HG02571 (cell line): ENCODE data around the gene CCL24.
"Not testable (repeated sequence)": the region's sequence is repeated elsewhere in the genome, so short reads cannot be mapped to it uniquely, and the experiment has no call there.

Experiments
- ATAC-seq: cut with Tn5 transposase; IDR thresholded peaks from one replicate; pipeline ENCODE4 v1.9.1; 2021; ENCODE audit warnings: mild to moderate bottlenecking, moderate library complexity; ENCODE audit not compliant: unreplicated experiment

Gene CCL24

DNA sequence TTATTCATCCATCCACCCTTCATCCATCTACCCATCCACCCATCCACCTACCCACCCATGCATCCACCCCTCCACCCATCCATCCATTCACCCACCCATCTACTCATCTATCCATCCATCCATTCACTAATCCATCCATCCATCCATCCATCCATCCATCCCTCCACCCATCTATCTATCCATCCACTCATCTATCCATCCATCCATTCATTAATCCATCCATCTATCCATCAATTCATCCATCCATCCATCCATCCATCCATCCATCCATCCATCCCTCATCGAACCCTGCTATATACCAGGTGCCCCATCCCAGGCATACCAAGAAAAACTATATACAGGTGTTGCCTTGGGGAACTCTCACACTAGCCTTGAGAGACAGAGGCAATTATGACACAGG, 7.1 kb upstream of the CCL24 start:
- no peak for ATAC-seq

DNA sequence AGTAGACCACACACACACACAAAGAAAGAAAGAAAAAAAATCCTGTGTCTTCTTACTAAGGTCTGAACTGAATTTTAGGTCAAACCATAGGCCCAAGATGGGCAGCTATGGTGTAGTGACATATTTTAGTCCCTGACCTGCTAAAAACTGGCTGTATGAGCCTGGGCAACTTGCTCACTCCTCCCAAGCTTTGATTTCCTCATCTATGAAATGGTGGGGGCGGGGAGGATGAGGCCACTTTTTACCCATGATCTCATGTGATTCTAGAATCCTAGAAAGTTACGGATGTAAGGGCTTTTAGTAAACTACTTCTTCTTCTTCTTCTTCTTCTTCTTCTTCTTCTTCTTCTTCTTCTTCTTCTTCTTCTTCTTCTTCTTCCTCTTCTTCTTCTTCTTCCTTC, 6.1 kb upstream of the CCL24 start:
- no peak for ATAC-seq

DNA sequence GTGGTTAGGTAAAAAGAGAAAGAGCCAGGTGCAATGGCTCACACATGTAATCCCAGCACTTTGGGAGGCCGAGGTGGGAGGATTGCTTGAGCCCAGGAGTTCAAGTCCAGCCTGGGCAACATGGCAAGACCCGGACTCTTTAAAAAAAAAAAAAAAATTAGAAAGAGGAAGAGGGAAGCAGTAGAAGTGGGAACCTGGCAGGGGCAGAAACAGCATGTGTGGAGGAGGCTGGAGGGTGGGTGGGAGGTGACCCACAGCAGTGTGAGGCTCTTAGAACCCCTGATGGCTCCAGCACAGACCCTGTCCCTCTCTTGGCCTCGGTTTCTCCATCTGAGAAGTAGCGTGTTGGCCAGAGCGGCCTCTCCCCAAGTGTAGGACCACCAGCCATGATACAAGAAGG, 4.9 kb upstream of the CCL24 start:
- no peak for ATAC-seq

DNA sequence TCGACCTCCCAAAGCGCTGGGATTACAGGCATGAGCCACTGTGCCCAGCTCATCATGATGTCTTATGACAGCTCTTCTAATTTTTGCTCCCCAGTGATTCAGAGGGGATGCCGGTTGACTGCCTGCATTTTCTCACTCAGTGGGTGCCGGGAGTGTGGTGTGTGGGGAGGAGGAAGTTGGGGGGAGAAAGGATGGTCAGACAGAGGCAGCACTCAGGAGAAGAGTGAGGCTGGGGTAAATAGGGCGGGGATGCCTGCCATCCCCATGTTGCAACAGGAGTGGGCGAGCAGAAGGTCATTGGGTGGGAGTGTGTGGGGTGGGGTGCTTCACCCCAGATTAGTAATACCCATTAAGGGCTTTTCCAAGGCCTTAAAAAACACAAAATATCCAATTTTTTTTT, 3.5 kb upstream of the CCL24 start:
- ATAC-seq, result no peak

DNA sequence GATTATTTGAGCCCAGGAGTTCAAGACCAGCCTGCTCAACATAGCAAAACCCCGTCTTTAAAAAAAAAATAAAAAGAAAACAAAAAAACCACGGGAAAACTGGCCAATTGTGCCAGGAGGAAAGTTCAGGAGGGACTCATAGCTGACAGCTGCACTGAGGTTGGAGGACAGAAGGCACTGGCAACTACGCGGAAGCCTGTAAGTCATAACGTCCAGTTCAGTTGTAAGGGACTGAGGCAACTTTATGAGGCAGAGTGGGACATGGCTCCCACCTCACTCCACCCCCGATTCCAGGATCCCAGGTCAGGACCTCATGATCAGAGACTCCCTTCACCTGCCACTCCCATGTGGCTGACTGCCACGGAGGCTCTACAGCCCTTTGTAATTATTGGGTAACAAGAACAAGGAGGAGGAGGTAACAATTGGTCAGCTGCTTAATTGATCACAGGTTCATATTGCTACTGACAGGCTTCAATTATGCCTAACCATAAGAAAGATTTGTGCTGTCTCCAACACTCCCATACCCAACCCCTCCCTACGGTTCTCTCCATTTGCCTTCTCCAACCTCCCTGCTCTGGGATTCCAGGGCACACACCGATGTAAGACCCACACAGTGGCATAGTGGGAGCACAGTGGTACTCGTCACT, 1.9 kb upstream of the CCL24 start:
- no peak for ATAC-seq

DNA sequence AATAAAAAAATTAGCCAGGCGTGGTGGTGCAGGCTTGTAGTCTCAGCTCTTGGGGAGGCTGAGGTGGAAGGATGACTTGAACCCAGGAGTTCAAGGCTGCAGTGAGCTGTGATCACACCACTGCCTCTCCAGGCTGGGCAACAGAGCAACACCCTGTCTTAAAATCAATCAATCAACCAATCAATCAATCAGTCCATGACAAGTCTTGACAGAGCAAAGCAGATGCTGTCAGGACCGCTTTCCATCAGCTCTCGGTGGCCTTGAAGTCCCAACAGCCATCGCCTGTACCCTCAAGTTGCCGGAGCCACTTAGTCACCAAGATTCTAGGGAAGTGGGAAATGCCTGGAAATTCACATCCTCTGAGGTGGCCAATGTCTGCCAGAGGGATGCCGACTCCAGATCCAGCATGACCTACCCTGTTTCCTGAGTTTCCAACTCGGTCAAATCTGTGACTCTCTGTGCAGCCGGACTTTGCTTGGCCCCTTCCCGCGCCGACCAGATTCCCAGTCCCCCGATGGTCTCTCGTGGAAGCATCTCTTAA, 871 bp upstream of the CCL24 start:
- ATAC-seq, result no peak

DNA sequence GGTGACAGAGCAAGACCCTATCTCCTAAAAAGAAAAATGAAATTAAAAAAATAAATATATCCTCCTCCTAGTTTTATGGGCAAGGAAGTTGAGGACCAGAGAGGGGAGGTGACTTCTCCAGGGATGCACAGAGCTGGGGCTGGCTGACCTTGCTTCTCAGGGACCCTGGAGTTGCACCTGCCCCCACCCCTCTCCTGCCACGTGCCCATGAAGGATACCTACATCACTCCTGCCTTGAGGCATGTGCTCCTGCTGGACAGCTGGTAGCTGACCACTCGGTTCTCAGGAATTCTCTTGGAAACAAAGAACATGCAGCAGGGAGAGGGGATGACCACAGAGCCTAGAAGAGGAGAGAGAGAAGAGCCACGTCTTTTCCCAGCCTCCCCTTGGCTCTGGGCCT, 522 bp downstream of the CCL24 start:
- no peak for ATAC-seq

DNA sequence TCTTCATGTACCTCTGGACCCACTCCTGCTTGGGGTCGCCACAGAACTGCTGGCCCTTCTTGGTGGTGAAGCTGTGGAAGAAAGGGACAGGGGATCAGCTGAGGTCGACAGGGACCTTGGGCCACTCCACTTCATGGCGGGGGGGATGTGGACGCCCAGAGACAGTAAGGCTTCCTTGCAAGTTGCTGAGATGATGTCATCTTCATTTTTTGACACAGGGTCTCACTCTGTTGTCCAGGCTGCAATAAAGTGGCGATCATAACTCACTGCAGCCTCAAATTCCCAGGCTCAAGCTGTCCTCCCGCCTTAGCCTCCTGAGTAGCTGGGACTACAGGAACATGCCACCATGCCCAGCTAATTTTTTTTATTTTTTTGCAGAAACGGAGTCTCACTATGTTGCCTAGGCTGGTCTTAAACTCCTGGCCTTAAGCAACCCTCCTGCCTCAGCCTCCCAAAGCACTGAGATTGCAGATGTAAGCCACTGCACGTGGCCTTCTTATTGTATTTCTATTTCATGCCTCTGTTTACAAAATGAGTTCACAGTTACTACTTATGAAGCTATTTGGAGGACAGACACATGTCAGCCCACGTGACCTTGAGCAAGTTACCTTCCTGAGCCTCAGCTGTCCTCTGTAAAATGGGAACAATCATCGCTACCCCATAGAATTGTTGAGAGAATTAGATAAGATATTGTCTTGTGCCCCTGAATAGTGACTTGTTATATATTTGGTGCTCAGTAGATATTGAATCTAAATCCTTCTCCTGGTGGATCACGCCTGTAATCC, 1.5 kb downstream of the CCL24 start:
- ATAC-seq, result no peak

DNA sequence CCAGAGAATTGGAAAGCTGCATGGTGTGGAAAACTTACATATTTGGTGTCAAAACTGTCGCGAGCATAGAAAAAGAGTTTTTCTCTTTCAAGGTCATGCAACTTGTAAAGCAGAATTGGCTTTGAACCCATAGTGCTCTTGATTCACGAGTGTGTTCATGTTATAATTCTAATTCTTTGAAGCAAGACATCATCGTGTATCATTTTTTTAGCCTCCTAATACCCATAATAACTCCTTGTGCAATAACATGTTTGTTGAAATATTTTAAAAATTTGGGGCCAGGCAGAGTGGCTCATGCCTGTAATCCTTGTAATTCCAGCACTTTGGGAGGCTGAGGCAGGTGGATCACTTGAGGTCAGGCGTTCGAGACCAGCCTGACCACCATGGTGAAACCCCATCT, 4.2 kb downstream of the CCL24 start:
- ATAC-seq, result no peak

DNA sequence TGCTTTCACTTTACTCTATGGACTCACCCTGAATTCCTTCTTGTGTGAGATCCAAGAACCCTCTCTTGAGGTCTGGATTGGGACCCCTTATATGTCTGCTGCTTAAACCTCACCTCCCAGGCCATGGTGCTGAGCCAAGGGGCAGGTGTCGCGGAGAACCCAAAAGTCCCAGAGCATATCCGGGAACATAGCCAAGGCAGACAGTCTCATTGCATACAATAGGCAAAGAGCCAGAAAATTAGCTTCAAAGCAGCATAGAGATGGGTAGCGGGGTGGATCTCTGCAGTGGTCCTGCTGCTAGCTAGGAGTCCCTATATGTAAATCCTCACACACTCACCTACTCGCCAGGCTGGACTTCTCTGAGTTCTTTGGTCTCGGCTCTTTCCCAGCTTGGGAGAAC, 5.5 kb downstream of the CCL24 start:
- no peak for ATAC-seq

DNA sequence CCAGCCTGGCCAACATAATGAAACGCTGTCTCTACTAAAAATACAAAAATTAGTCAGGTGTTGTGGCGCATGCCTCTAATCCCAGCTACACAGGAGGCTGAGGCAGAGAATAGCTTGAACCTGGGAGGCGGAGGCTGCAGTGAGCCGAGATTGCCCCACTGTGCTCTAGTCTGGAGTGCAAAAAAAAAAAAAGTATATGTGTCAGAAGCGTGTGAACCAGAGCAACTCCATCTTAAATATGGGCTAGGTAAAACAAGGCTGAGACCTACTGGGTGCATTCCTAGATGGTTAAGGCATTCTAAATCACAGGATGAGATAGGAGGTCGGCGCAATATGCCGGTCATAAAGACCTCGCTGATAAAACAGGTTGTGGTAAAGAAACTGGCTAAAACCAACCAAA, 6.2 kb downstream of the CCL24 start:
- ATAC-seq, result no peak

DNA sequence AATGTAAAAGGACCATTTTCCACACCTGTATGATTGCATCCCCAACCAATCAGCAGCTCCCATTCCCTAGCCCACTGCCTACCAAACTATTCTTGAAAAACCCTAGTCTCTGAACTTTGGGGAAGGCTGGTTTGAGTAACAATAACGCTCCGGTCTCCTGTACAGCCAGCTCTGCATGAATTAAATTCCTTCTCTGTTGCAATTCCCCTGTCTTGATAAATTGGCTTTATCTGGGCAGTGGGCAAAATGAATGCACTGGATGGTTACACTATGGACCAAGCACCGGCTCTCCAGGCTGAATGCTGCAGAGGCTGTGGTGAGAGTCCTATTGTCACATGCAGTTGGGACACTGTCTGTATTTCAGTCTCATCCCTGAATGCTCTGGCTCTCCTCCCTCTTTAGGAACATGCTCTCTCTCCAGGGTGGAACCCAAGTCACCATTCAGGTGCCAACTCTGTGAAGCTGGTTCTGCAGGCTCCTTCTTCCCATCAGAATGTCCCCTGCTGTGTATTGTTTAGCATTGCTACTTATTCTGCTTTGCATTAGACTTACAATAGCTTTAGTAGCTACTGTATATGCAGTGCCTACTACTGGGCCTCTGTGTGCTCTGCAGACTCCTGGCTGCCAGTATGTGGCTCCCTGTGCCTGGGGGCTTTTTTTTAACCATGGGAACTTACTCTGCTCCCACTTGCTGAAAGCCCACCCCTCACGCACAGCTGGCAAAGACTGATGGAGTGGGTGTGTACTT, 6.9 kb downstream of the CCL24 start:
- no peak for ATAC-seq

DNA sequence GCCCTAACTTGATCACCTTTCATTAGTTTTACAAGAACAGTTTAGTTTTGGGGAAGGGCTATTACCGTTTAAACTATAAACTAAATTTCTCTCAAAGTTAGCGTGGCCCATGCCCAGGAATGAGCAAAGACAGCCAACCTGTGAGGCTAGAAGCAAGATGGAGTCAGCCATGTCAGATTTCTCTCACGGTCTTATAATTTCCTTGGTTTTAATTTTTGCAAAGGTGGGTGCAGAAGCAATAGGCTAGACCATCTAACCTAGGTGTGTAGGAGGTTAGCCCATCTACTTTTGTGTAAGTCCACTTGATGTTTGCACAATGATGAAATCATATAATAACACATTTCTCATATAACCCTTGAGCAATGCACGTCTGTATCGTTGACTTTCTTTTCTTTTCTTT, 8.9 kb downstream of the CCL24 start:
- no peak for ATAC-seq

DNA sequence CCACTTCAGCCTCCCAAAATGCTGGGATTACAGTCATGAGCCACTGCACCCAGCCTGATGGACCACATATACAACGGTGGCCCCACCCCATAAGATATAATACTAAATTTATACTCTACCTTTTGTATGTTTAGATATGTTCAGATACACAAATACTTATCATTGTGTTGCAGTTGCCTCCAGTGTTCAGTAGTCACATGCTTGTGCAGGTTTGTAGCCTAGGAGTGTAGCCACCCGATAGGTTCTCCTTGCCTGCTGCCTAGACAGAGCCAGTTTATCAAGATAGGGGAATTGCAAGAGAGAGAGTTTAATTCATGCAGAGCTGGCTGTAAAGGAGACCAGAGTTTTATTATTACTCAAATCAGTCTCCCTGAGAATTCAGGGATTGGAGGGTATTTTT, 9.6 kb downstream of the CCL24 start:
- no peak for ATAC-seq

DNA sequence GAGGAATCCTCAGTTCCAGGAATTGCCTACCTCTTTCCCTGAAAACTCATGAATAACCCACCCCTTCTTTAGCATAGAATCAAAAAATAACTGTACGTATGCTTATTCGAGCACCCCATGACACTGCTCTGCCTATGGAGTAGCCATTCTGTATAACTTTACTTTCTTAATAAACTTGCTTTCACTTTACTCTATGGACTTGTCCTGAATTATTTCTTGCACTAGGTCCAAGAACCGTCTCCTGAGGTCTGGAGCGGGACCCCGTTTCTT, 11.1 kb downstream of the CCL24 start:
- ATAC-seq, result no peak

DNA sequence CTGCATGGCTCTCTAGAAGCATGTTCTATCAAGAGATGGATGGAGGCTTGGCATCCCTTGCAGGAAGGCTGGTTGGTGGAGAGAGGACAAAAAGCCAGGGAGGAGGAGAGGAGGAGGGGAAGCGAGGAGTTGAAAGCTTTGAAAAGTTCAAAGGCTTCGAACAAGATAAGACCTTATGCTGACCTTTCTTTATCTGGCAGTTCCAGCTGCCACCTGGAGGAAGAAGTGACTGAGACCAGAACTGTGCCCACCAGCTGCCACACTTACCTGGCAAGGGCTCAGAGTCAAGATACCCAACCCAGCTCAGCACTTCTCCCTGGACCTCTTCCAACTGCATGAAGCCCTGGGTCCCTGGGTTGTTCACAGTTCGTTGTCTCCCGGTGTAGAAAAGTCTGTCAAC, 14.8 kb downstream of the CCL24 start:
- ATAC-seq, result no peak

DNA sequence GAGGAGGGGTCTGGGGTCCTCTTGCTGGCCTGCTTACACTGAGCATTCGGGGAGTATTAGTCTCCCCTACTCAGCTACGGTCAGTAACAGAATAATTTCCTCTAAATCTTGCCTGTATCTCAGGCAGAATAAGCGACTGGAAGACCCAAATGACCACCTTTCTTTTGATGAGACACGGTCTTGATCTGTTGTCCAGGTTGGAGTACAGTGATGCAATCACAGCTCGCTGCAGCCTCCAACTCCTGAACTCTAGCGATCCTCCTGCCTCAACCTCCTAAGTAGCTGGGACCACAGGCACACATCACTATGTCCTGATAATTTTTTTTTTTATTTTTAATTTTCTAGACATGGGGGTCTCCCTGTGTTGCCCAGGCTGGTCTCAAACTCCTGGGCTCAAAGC, 17.2 kb downstream of the CCL24 start:
- no peak for ATAC-seq

DNA sequence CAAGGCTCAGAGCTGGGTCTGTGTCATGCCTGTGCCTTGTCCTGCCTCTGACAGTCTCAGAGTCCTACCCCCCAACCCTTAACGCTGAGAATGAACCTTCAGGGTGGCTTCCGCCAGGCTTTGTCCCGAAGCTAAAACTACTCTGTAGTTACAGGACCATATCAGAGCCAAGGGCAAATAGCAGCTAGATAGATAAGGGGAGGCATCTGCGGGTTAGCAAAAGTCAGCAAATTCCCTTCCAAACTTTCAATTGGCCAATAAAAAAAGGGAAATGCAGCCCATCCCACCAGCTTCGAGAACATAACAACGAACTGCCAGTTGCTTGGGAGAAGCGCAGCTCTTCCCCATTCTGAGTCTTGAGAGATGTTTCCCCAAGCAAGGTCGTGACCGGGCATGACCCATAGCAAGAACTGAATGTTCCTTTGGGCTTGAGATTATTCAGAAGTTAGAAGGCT, 17.7 kb downstream of the CCL24 start:
- ATAC-seq, result no peak

DNA sequence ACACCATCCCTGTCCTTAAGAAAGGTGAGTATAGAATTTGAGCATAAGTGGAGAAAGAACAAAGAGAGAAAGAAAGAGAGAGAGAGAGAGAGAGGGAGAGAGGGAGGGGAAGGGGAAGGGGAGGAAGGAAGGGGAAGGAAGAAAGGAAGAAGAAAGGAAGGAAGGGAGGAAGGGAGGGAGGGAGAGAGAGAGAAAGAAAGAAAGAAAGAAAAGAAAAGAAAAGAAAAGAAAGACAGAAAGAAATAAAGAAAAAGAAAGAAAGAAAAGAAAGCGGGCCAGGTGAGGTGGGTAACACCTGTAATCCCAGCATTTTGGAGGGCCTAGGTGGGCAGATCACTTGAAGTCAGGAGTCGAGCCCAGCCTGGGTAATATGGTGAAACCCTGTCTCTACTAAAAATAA, 19.9 kb downstream of the CCL24 start:
- ATAC-seq, result no peak

DNA sequence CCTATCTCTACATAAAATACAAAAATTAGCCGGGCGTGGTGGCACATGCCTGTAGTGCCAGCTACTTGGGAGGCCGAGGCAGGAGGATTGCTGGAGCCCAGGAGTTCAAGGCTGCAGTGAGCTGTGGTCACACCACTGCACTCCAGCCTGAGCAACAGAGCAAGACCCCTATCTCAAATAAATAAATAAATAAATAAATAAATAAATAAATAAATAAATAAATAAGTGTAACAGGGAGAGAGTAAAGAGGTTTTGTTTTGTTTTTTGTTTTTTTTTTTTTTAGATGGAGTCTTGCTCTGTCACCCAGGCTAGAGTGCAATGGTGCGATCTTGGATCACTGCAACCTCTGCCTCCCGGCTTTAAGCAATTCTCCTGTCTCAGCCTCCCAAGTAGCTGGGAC, 21.0 kb downstream of the CCL24 start:
- ATAC-seq, result not testable (repeated sequence)

DNA sequence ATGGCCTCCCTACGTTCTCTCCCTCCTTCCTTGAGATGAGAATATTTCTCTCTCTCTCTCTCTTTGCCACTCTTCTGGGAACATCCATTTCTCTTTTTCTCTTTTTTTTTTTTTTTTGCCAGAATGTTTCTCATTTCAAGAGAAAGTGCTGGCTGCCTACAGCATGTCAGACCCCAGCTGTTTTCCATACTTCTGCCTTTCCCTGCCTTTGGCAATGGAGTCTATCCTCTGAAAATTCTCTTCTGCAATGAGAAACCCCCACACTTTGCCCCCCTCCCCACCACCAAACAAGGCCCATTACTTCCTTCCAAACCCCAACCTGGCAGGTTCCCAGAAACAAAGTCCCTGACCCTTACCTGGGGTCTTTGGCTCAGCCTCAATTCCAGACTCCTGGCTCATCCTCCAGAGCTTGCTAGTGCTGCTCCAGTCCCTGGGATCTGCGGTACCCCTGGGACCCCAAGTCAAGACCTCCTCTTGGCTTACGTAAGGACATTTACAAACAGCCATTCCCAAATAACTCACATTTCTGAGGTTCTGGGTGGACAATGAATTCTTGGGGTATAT, 24.2 kb downstream of the CCL24 start:
- ATAC-seq, result no peak
